Upper lobe of right lung (tissue), 1 donor: ENCODE data around the gene JPT2. TPM values are rescaled to one million over a fixed set of nuclear protein-coding genes. Genes with fewer than 3 reads are reported as not detected.

Experiments
- ATAC-seq: fragments of 200-7000 bp; cut with Tn5 transposase; one replicate; pipeline ENCODE4 v1.9.1; 2020; ENCODE audit warnings: mild to moderate bottlenecking, moderate library complexity
- DNase-seq: peaks from one replicate; pipeline ENCODE4 v3.0.0-alpha.2; 2020
- H3K27ac ChIP-seq: fragments of 200-600 bp; one replicate; pipeline ENCODE4 v1.8.0; 2022
- H3K27me3 ChIP-seq: fragments of 200-600 bp; one replicate; pipeline ENCODE4 v1.8.0; 2022; ENCODE audit warnings: mild to moderate bottlenecking
- H3K36me3 ChIP-seq: fragments of 200-600 bp; one replicate; pipeline ENCODE4 v1.8.0; 2022
- H3K4me1 ChIP-seq: fragments of 200-600 bp; one replicate; pipeline ENCODE4 v1.8.0; 2022
- H3K4me3 ChIP-seq: fragments of 200-600 bp; one replicate; pipeline ENCODE4 v1.8.0; 2022; ENCODE audit warnings: mild to moderate bottlenecking
- H3K9me3 ChIP-seq: fragments of 200-600 bp; one replicate; pipeline ENCODE4 v1.8.0; 2022
- CTCF ChIP-seq: fragments of 200-600 bp; IDR thresholded peaks from one replicate; pipeline ENCODE4 v1.8.0; 2022; ENCODE audit warnings: antibody characterized with exemption
- intact Hi-C: fragments of 100-400 bp; cut with DNase I; formaldehyde crosslinking; loops from one replicate; pipeline ENCODE4 v1.11.0; 2022
- total RNA-seq: library from RNA; stranded (reverse); fragmentation: NEBNext Ultra II Directional; extraction: Animal tissue kit (Norgen Biotek cat#: 25700); gene quantifications from one replicate; pipeline ENCODE4 v1.2.1, GENCODE V29; 2021
- donor health status: DM: no; HTN: yes; CAD: no; lungs with severe emphysema.

The JPT2 gene
- total RNA-seq, 1 donor from 2014 or later, result 44.8 TPM

DNA sequence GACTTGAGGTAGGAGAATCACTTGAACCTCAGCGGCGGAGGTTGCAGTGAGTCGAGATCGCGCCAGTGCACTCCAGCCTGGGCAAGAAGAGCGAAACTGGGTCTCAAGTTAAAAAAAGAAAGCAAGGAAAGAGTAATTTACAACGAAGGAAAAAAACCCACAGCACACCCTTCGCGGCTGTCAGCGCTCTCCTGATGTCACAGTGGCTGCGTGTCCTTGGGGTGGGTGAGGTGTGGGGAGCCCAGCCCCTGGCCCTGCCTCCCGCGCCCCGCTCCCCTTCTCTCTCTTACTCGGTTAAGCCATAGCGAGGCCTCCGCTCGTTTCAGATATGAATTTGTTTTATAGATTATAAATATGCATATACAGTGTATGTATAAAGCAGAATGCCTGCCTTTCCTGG lies 740 bp upstream of the JPT2 start:
- H3K4me3 ChIP-seq, result peak overlapping the region; percentile 83
- ATAC-seq (no peak), DNase-seq (no peak)
- peaks cover 29% of the 10 kb centered on the region for H3K36me3 ChIP-seq
- H3K4me1 ChIP-seq, result peaks cover 7% of the 10 kb centered on the region
- intact Hi-C loops, result no loop called here
- no peaks in the 10 kb centered on the region for H3K9me3 ChIP-seq
- H3K27ac ChIP-seq, result no peak overlapping the region
- no peak for TF ChIP-seq CTCF
- no peaks in the 10 kb centered on the region for H3K27me3 ChIP-seq

- DNase-seq, result no peak
- intact Hi-C loops, result no loop called here
- TF ChIP-seq CTCF, result no peak
- Histone ChIP-seq H3K27me3 (no peaks in the 10 kb centered on the region), H3K9me3 (no peaks in the 10 kb centered on the region), H3K27ac (peak overlapping the region; percentile 51), H3K4me3 (peak overlapping the region; percentile 83), H3K36me3 (peaks cover 23% of the 10 kb centered on the region), H3K4me1 (peaks cover 7% of the 10 kb centered on the region)
- ATAC-seq, result peak; percentile 34
These were observed 520 bp downstream of the JPT2 start for GRCh38 chr16:1678500-1679098.

- no peaks in the 10 kb centered on the region for H3K9me3 ChIP-seq
- ATAC-seq, result no peak
- no peak for DNase-seq
- no peak overlapping the region for H3K27ac ChIP-seq
- peaks cover 7% of the 10 kb centered on the region for H3K4me1 ChIP-seq
- no peak for TF ChIP-seq CTCF
- intact Hi-C loops, result no loop called here
- H3K27me3 ChIP-seq, result no peaks in the 10 kb centered on the region
- H3K36me3 ChIP-seq, result peaks cover 18% of the 10 kb centered on the region
- H3K4me3 ChIP-seq, result no peak overlapping the region
These were observed 2.3 kb downstream of the JPT2 start for GRCh38 chr16:1680361-1680760.

DNA sequence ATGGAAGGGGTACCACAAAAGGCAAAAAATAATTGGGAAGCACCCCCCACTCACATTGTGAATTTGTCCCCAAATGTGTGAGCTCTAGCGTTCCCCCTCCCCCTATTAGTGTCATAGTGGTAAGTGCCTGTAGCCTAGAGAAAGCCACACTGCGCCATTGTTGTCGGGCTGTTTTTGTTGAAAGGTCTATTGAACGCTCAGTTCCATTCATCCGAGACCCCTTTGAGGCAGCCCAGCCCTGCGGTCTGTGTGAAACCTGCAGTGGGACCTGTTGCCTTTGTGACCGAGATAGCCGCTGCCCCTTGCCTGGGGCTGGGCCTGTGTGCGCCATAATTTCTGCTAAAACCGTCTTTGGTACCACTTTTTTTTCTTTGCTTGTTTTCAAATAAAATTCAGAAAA lies 3.0 kb downstream of the JPT2 start:
- H3K9me3 ChIP-seq, result no peaks in the 10 kb centered on the region
- ATAC-seq (no peak), DNase-seq (no peak)
- intact Hi-C loops, result no loop called here
- H3K27ac ChIP-seq, result no peak overlapping the region
- no peak overlapping the region for H3K4me3 ChIP-seq
- H3K4me1 ChIP-seq, result peaks cover 7% of the 10 kb centered on the region
- TF ChIP-seq CTCF, result no peak
- H3K36me3 ChIP-seq, result peaks cover 21% of the 10 kb centered on the region
- H3K27me3 ChIP-seq, result no peaks in the 10 kb centered on the region

- Histone ChIP-seq H3K36me3 (peaks cover 69% of the 10 kb centered on the region), H3K27ac (no peak overlapping the region)
- TF ChIP-seq CTCF, result no peak
These were observed 9.6 kb downstream of the JPT2 start for GRCh38 chr16:1687427-1688316.

More at GRCh38 chr16:1687427-1688316, 9.6 kb downstream of the JPT2 start:
- Histone ChIP-seq H3K4me3 (no peak overlapping the region), H3K9me3 (no peaks in the 10 kb centered on the region), H3K4me1 (no peaks in the 10 kb centered on the region), H3K27me3 (no peaks in the 10 kb centered on the region)
- intact Hi-C loops, result no loop called here
- ATAC-seq (peak; percentile 14), DNase-seq (no peak)
